K562 treated with DMSO at 1 percent for 24 hours (cell line): ENCODE measurements around the gene DYNC1H1. TPM values are rescaled to one million over a fixed set of nuclear protein-coding genes. Genes with fewer than 3 reads are reported as not detected.

ENCODE experiments used
- total RNA-seq: library from RNA; unstranded; fragments of 300-600 nt; gene quantifications from 2 replicates; pipeline ENCODE4 v1.2.3, GENCODE V29; 2022; ENCODE audit warnings: low read depth; ENCODE audit not compliant: insufficient read depth

Gene DYNC1H1
- total RNA-seq: 166 and 174 TPM in 2 replicates

GRCh38 chr14:101964297-101965180 is at the start of gene DYNC1H1:
TSS of gene DYNC1H1 (plus strand) at chr14:101964573. CDS start at chr14:101964692, 119 bp downstream.

GRCh38 chr14:102086972-102087761 is 122.8 kb downstream of the DYNC1H1 start, which contains the start of gene HSP90AA1:
TSS of gene HSP90AA1 (minus strand) at chr14:102087044. CDS start at chr14:102086378, 666 bp downstream.

Other genes with a start within 250 kb of the DYNC1H1 start
- gene PPP2R5C, start 202.9 kb upstream of the DYNC1H1 start, total RNA-seq: 86.9 and 105 TPM in 2 replicates
- 383 and 426 TPM in 2 replicates for gene HSP90AA1, start 122.5 kb downstream of the DYNC1H1 start, total RNA-seq
- 10.4 and 10.7 TPM in 2 replicates for gene WDR20, start 175.3 kb downstream of the DYNC1H1 start, total RNA-seq